Erythroblast (primary cell): ENCODE results near the gene LDLRAP1.

ENCODE experiments used
- GATA1 ChIP-seq: IDR thresholded peaks from 2 replicates; pipeline ENCODE4 v1.6.1; 2011; ENCODE audit warnings: low read depth, mild to moderate bottlenecking, control low read depth, low read length, moderate library complexity
- POLR2A ChIP-seq: IDR thresholded peaks from 2 replicates; pipeline ENCODE4 v1.6.1; 2011; ENCODE audit warnings: mild to moderate bottlenecking, low read length

- TF ChIP-seq POLR2A = no peak
- no peak for TF ChIP-seq GATA1
Observed at GRCh38 chr1:25550155-25550506, 6.7 kb downstream of the LDLRAP1 start.
